Measurements from ENCODE around the gene PHF23.
"Not testable (repeated sequence)": the region's sequence is repeated elsewhere in the genome, so short reads cannot be mapped to it uniquely, and the experiment has no call there.

GRCh38 chr17:7243838-7244237, 4.6 kb upstream of the PHF23 start:
- not testable (repeated sequence) for TF ChIP-seq CTCF (IDR thresholded peaks at IDR 0.05; ENCODE audit: insufficient read depth, low read depth, low read length); EZH2 (IDR thresholded peaks at IDR 0.05; ENCODE audit: insufficient read depth, low read length)
